ENCODE measurements around the gene EPN2. TPM values are rescaled to one million over a fixed set of nuclear protein-coding genes. Genes with fewer than 3 reads are reported as not detected.
A peak's percentile ranks its signal among the peaks of the same experiment; 100 is the strongest.

EPN2 gene
- polyA plus RNA-seq, 10 donors = 23.0 to 33.8 (median 27.6) TPM

DNA sequence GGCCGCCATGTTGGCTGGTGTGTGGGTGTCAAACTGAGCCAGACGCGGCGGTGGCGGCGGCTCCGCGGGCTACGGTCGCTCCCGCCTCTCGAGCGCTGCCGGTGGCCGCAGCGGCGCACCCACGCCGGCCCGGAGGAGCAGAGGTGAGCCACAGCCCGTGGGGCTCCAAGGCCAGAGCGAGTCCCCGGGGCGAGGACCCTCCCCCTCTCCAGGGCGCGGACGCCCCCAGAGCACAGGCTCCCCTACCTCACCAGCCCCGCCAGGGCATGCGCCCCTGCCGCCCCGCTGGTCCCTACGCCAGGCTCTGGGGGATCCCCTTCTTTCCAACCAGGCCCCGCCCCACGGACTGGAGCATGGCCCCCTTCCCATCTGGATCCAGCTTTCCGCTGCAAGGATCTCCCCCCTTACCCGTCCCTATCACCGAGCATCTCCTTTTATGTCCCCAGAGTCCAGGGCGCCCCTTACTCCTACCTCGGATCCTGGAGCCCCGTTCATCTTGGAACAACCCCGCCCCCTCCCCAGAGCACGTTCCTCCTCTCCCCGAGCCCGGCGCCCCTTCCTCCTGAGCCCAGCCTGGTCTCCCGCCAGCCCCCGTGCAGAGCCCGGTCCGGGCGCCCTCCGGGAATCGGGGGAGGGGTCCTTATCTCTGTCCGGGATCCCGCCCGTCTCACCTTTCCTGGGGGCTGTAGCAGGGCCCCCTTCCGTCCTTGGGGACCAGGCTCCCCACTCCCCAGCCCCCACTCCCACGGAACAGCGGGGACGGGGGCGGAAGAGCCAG lies 412 bp downstream of the EPN2 start:
- DNase-seq = peak in 1 of 3 donors; percentile 66

DNA sequence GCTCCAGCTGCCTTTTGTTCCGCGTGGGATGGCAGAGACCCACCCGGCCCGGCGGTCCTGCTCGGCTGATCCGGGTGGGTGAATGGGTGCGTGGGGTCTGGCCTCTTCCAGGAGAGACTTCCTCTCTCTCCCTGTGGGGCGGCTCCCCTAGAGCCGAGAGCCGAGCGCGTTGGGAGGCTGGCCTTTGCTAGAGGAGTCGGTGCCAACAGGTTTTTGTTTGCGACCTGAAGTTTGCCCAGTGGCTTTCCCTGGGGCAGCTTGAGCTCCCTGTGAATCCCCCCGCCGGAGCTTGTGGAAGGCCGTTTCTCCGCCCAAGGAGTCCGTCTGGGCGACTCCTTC lies 970 bp downstream of the EPN2 start:
- peak in 1 of 3 donors; percentile 59 for DNase-seq

DNA sequence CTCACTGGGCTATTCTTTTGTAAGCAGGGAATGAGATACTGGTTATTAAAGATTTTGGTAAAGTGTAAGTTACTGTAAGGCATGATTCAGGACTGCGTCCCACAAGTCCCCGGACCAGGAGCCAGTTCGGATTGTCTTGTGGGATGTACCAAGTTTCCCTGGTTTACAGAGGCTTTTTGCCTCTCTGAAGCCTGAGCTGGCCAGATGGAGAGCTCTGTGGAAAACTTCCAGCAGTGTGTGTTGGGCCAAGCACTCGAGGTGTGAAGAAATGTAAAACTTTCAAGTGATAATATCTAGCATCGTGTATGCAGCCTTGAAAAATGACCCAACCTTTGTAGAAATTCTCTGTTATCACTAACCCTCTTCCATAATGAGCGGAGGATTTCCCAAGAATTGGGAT lies 2.4 kb downstream of the EPN2 start:
- DNase-seq = no peak

DNA sequence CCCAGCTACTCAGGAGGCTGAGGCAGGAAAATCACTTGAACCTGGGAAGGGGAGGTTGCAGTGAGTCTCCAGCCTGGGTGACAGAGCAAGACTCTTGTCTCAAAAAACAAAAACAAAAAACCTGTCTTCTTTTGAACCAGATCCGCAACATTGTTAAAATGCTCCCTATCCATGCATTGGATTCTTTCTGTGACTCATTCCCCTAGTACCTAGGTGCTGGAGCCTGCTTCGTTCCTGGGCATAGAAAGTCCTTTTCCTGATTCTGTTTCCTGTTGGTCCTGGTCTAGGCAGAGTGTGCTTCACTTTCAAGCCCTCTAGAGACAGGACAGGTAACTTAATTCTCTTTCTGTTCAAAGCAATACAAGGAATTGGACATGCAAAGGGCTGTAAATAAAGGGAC lies 5.2 kb downstream of the EPN2 start:
- DNase-seq = no peak

DNA sequence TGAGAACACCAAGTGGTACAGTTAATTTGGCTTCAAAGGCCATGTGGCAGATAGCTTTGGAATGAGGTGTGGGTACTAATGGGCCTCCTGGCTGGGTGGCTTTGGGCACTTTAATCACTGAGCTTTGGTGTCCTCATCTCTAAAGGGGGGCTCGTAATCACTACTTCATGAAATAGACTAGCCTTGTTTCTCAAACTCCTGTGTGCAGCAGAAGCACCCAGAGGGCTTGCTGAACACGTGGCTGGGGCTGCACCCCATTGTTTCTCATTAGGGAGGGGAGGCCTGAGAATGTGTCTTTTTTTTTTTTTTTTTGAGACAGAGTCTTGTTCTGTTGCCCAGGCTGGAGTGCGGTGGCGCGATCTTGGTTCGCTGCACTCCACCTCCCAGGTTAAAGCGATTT lies 5.8 kb downstream of the EPN2 start:
- DNase-seq = no peak

GRCh38 chr17:19243838-19244237 lies 6.7 kb downstream of the EPN2 start:
- no peak for DNase-seq

GRCh38 chr17:19244357-19244756 lies 7.2 kb downstream of the EPN2 start:
- DNase-seq = no peak

GRCh38 chr17:19244781-19245180 lies 7.6 kb downstream of the EPN2 start:
- no peak for DNase-seq

DNA sequence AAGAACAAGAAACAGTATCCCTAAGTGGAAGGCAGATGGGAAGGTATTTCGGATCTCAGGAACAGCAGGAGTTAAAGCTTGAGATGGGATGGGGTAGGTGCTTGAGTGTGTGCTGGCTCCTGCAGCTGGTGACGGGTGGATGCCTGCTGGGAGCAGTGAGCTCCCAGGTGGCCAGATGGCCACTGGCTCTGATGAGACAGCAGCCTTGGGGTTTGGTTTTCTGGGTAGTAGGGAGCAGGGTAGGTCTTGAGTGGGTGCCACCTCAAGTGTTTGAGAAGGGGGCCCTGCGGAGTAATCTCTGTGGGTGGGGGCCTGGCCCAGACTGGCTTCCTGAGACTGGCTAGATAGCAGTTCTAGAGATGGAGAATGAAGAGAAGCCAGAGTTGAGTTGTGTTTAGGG lies 10.3 kb downstream of the EPN2 start:
- DNase-seq = no peak

GRCh38 chr17:19248151-19248927 lies 11.2 kb downstream of the EPN2 start:
- DNase-seq = peak in 1 of 3 donors; percentile 62

GRCh38 chr17:19248928-19249574 lies 11.9 kb downstream of the EPN2 start:
- no peak for DNase-seq

- peak in 2 of 3 donors; percentile 41 to 79 for DNase-seq
These were observed 12.5 kb downstream of the EPN2 start for GRCh38 chr17:19249681-19250080.

DNA sequence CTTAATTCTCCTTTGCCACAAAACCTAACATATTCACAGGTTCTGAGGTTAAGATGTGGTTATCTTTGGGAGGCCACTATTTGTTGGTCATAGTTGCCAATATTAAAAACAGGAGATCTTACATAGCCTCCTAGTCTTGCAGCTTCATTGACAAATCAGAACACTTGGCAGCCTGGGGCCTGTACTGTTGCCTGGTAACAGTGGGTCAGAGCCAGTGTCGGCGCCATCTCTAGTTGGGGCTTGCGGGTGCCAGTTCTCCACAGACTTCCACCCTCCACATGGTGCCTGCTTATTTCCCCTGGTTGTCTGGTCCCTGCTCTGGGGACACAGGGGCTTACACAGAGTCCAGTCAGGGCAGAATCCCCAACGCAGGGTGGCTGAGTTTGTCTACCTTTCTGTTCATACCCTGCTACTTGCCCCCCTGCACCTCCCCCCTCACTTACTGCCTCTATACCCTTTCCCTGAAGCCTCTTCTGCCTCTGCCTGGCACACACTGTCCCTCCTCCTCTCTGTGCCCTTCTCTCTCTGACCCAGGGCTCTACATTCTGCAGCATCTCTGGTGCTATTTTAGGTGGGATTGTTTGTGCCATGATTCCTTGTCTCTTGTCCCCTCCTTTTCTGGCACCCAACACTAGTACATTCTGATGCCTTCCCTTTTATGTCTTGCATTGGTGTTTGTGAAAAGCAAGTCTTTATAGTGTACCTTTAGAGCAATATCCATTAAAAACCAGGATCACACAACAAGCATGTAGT lies 13.4 kb downstream of the EPN2 start:
- no peak for DNase-seq

- no peak for DNase-seq
These were observed 15.9 kb downstream of the EPN2 start for GRCh38 chr17:19253112-19253511.

DNA sequence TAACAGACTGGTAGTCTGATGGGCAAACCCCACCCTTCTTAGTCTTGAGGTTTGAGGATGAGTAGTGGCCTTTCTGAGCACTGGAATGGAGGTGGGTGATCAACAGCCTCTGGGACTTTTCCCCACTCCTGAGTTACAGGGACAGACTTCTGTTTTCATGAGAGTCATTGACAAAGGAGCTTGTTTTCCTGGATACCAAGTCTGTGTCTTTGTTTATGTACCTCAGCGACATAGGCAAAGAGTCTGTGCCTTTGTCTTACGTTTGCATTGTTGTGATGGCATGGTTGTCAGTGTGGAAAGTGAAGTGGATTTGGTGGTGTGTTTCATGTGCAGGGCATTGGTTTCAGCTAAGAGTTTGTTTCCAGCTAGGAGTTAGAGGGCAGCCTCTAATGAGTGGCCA lies 17.5 kb downstream of the EPN2 start:
- no peak for DNase-seq

- DNase-seq = no peak
These were observed 18.1 kb downstream of the EPN2 start for GRCh38 chr17:19255279-19255678.

GRCh38 chr17:19258371-19258770 lies 21.2 kb downstream of the EPN2 start:
- no peak for DNase-seq

DNA sequence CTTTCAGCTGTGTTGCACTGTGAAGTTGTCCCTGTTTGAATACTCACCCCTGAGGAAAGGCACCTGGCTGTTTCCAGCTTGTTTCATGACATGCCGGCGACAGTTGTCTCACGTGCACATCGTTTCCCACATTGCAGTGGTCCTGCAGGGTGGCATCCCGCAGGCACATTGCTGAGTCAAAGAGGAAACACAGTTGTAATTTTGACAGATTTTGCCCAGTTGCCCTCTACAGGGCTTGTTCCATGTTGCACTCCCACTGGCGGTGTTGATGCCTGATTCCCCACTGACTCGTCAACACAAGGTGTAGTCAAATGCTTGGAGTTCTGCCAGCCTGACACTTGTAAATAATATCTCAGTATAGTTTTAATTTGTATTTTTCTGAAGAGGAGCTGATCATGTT lies 23.8 kb downstream of the EPN2 start:
- no peak for DNase-seq

DNA sequence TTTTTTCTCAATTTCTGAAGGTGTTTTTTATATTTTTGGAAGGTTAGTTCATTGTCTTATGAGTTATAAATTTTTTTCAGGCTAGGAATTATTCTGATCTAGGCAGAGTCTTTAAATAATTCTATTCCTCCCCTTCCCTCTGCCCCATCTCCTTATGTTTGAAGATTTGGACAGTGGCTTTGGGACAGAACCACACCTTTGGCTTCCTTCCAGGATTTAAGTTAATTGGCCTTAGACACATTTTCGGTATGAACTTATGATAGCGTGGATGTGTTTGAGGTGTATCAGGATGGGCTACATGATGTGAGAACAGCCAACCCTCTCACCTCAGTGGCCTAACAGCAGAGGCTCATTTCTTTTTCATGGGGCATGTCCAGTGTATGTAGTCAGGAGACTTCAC lies 24.3 kb downstream of the EPN2 start:
- DNase-seq = no peak

GRCh38 chr17:19262650-19263631 lies 25.8 kb downstream of the EPN2 start:
- DNase-seq = no peak

GRCh38 chr17:19263641-19264051 lies 26.5 kb downstream of the EPN2 start:
- DNase-seq = no peak

Data from muscle of back (tissue), 11 donors.